ENCODE data around the gene PLEKHM3.
"Not testable (repeated sequence)": the region's sequence is repeated elsewhere in the genome, so short reads cannot be mapped to it uniquely, and the experiment has no call there.

PLEKHM3 gene

DNA sequence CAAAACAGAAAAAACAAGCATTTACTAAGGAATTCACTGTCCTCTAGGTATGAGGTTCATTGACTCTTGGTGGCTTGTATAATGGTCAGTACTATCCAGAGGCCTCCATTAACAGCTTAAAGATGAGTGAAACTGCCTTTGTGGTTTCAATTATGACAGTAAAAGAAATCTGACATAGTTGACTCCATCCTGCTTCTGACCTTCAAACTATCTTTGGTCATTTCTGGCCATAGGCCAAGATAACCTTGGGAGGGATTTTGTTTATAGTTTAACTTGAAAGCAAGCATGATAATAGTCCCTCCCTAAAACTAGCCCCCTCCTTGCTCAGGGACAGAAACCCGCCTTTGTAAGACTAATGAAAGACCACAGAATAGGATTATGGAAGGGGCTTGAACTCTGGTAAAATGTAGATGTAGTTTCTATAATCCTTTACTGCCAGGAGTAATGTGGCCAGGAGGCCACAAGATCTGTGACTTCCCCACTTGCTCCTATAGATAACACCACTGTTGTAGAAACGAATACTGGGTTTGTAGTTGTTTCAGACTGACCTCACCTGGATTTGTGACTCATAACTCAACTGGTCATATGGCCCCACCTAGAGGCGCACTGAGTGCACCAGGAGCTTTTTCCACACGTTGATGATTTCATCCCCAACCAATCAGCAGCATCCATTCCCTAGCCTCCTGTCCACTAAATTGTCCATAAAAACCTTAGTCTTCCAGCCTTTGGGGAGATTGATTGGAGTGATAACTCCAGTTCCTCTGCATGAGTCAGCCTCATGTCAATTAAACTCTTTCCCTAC, 8.6 kb upstream of the PLEKHM3 start:
- no peak overlapping the region for H3K27ac ChIP-seq

DNA sequence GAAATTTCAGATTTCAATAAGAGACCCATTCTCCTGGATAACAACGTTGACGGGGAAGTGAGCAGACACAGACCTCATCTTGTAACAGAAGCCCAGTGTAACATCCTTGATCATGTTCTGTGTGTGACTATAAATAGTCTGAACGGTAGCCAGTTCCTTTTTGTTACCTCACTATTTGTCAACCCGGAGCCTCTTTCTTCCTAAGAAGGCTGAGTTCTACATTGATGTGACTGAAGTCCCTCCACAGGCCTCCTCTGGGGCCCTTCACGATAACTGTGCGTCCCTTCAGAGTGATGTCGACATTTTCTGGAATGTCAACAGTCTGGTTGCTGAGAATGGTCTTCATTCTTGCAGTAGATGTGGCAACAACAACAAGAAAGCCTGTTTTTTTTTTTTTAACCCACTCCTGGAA, 6.3 kb upstream of the PLEKHM3 start:
- Histone ChIP-seq H3K9me3 (ENCODE audit: severe bottlenecking) (no peaks in the 10 kb centered on the region), H3K4me3 (ENCODE audit: low read depth, low read length) (no peak overlapping the region), H3K36me3 (no peaks in the 10 kb centered on the region), H3K27ac (no peak overlapping the region), H3K27me3 (ENCODE audit: insufficient read depth, low read depth, severe bottlenecking) (no peaks in the 10 kb centered on the region)
- TF ChIP-seq, protein P1, sequence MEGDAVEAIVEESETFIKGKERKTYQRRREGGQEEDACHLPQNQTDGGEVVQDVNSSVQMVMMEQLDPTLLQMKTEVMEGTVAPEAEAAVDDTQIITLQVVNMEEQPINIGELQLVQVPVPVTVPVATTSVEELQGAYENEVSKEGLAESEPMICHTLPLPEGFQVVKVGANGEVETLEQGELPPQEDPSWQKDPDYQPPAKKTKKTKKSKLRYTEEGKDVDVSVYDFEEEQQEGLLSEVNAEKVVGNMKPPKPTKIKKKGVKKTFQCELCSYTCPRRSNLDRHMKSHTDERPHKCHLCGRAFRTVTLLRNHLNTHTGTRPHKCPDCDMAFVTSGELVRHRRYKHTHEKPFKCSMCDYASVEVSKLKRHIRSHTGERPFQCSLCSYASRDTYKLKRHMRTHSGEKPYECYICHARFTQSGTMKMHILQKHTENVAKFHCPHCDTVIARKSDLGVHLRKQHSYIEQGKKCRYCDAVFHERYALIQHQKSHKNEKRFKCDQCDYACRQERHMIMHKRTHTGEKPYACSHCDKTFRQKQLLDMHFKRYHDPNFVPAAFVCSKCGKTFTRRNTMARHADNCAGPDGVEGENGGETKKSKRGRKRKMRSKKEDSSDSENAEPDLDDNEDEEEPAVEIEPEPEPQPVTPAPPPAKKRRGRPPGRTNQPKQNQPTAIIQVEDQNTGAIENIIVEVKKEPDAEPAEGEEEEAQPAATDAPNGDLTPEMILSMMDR (IDR thresholded peaks at IDR 0.05; ENCODE audit: low read depth, low read length): no peak
- DNase-seq: no peak

More for the DNA sequence above, 8.6 kb upstream of the PLEKHM3 start:
- Histone ChIP-seq H3K36me3 (no peaks in the 10 kb centered on the region), H3K4me3 (ENCODE audit: low read depth, low read length) (no peak overlapping the region), H3K9me3 (ENCODE audit: severe bottlenecking) (no peaks in the 10 kb centered on the region), H3K27me3 (ENCODE audit: insufficient read depth, low read depth, severe bottlenecking) (no peaks in the 10 kb centered on the region)
- TF ChIP-seq, protein P1 (IDR thresholded peaks at IDR 0.05; ENCODE audit: low read depth, low read length): peak; percentile 69
- DNase-seq: peak; percentile 61

DNA sequence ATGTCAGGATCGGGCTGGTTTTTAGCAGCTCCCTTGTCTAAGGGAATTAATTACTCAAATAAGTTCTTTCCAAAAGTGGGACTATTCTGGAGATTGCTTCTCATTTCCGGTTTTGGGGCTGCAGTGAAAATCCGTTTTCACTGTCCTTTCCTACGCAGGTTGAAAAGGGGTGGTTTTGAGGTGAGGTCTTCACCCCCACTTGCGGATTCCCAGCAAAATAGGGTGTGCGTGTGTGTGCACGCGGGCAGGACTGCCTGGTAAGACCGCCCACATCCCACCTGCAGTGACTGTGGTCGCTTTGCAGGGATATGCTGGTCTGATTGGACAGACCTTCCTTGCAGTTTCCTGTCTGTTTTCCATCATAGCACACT, 472 bp upstream of the PLEKHM3 start:
- DNase-seq: peak; percentile 15
- TF ChIP-seq, protein P1 (IDR thresholded peaks at IDR 0.05; ENCODE audit: low read depth, low read length): no peak
- Histone ChIP-seq H3K27ac (peak overlapping the region; percentile 76), H3K4me3 (ENCODE audit: low read depth, low read length) (peak overlapping the region; percentile 95), H3K36me3 (peaks cover 2% of the 10 kb centered on the region; the same call in 1 of the 2 replicates), H3K9me3 (ENCODE audit: severe bottlenecking) (no peaks in the 10 kb centered on the region), H3K27me3 (ENCODE audit: insufficient read depth, low read depth, severe bottlenecking) (no peaks in the 10 kb centered on the region)

DNA sequence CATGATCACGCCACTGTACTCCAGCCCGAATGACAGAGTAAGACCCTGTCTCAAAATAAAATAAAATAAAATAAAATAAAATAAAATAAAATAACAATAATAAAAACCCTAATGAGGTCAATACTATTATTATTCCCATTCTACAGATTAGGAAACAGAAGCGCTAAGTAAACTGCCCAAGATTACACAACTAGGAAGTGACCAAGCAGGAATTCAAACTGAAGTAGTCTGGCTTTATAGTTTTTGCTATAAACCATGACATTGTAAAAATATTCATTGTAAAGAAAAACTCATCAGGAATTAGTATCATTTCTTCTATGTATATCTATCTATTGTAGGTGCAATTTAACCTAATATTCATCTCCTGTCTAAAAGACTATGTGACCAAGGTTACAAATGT, 1.2 kb downstream of the PLEKHM3 start:
- no peak overlapping the region for H3K27ac ChIP-seq
- peaks cover 2% of the 10 kb centered on the region; the same call in 1 of the 2 replicates for H3K36me3 ChIP-seq
- TF ChIP-seq, protein P1 (IDR thresholded peaks at IDR 0.05; ENCODE audit: low read depth, low read length): no peak
- DNase-seq: no peak
- H3K4me3 ChIP-seq (ENCODE audit: low read depth, low read length): no peak overlapping the region
- no peaks in the 10 kb centered on the region for H3K9me3 ChIP-seq (ENCODE audit: severe bottlenecking)
- no peaks in the 10 kb centered on the region for H3K27me3 ChIP-seq (ENCODE audit: insufficient read depth, low read depth, severe bottlenecking)

DNA sequence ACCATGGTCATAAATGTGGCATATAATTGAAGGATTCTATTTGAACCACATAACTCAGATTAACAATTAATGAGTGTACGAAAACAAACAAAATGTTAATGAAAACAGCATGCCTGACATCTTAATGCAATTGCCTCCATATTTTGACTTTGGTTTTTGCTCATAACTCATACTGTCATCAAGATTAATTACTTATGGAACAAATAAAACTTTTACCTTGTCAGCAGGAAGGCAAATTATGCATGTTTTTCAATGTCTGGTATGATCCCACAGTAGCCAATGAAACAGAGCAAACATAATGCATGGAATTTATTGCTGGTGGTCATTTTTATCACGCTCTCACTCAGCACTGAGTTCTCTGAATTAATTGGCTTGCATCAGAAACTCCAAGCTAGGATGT, 5.1 kb downstream of the PLEKHM3 start:
- Histone ChIP-seq H3K27me3 (ENCODE audit: insufficient read depth, low read depth, severe bottlenecking) (no peaks in the 10 kb centered on the region), H3K4me3 (ENCODE audit: low read depth, low read length) (no peak overlapping the region), H3K9me3 (ENCODE audit: severe bottlenecking) (no peaks in the 10 kb centered on the region), H3K36me3 (peaks cover 1% of the 10 kb centered on the region; the same call in 1 of the 2 replicates), H3K27ac (no peak overlapping the region)
- DNase-seq: no peak
- TF ChIP-seq, protein P1 (IDR thresholded peaks at IDR 0.05; ENCODE audit: low read depth, low read length): no peak

DNA sequence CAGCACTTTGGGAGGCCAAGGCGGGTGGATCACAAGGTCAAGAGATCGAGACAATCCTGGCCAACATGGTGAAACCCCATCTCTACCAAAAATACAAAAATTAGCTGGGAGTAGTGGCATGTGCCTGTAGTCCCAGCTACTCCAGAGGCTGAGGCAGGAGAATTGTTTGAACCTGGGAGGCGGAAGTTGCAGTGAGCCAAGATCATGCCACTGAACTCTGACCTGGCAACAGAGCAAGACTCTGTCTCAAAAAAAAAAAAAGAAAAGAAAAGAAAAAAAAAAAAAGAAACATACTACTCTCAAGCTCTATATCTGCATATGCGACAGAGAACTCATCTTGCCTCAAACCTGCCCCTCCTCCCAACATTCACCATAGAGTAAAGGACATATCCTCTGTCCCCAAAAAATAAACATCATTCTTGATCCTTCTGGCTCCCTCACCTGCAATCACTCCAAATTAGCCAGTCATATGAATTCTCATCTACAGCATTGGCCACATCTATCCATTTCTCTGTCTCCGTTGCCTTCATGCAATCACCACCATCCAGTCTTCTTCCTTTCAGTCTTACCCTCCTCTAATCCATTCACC, 7.1 kb downstream of the PLEKHM3 start:
- not testable (repeated sequence) for DNase-seq; H3K36me3 ChIP-seq; H3K27ac ChIP-seq; H3K4me3 ChIP-seq (ENCODE audit: low read depth, low read length); H3K9me3 ChIP-seq (ENCODE audit: severe bottlenecking); H3K27me3 ChIP-seq (ENCODE audit: insufficient read depth, low read depth, severe bottlenecking)
